CD4-positive, alpha-beta T cell (primary cell): ENCODE results near the gene OR51D1. TPM values are rescaled to one million over a fixed set of nuclear protein-coding genes. Genes with fewer than 3 reads are reported as not detected.

Experiments used
- ATAC-seq: fragments of 200-7000 bp; cut with Tn5 transposase; one replicate; pipeline ENCODE4 v1.10.0; 2022; ENCODE audit warnings: mild to moderate bottlenecking; ENCODE audit not compliant: poor library complexity
- CTCF ChIA-PET: fragments of 350-600 bp; sonication (Branson Sonifier 250); formaldehyde crosslinking; loops from one replicate; lab custom pipeline; 2021; ENCODE audit warnings: antibody characterized with exemption, inconsistent platforms; lab: Charles Lee
- POLR2A ChIA-PET: fragments of 350-600 bp; sonication (Branson Sonifier 250); formaldehyde crosslinking; loops from one replicate; lab custom pipeline; 2021; ENCODE audit warnings: antibody characterized with exemption, inconsistent platforms; lab: Charles Lee
- DNase-seq, 14 experiments: peaks; one replicate each; pipeline ENCODE4 v3.0.0-alpha.2; 2013 to 2020; ENCODE audit warnings: mixed read lengths in 2 of 14
- H3K27ac ChIP-seq, 2 donors: one replicate each; pipeline versions ENCODE4 v1.5.1 to v1.7.0; 2013; ENCODE audit warnings: low read length in 2 of 2, low read depth in 1 of 2, mild to moderate bottlenecking in 1 of 2
- H3K27me3 ChIP-seq, 2 experiments: 1 replicate in 1 of 2; 2 replicates in 1 of 2; pipeline versions ENCODE4 v1.6.1 to v1.7.0; 2013; ENCODE audit warnings: low read length in 2 of 2, control low read depth in 1 of 2, mild to moderate bottlenecking in 1 of 2, moderate library complexity in 1 of 2; ENCODE audit not compliant: insufficient read depth in 2 of 2, control insufficient read depth in 1 of 2
- H3K36me3 ChIP-seq: one replicate; pipeline ENCODE4 v1.6.1; 2013; ENCODE audit warnings: low read length, control low read depth; ENCODE audit not compliant: insufficient read depth
- H3K4me1 ChIP-seq: one replicate; pipeline ENCODE4 v1.6.1; 2013; ENCODE audit warnings: low read length, control low read depth; ENCODE audit not compliant: insufficient read depth
- H3K4me3 ChIP-seq: one replicate; pipeline ENCODE4 v1.5.1; 2013; ENCODE audit warnings: mild to moderate bottlenecking, low read length, moderate library complexity
- H3K9me3 ChIP-seq, 2 experiments: 1 replicate in 1 of 2; 2 replicates in 1 of 2; pipeline versions ENCODE4 v1.6.1 to v1.7.0; 2013; ENCODE audit warnings: low read length in 2 of 2, mild to moderate bottlenecking in 2 of 2, control low read depth in 1 of 2, moderate library complexity in 1 of 2; ENCODE audit not compliant: control insufficient read depth in 1 of 2, insufficient read depth in 1 of 2
- H3K27ac Mint-ChIP-seq: one replicate; pipeline ENCODE4 v1.8.0; 2020; ENCODE audit warnings: mixed read lengths
- H3K27me3 Mint-ChIP-seq: one replicate; pipeline ENCODE4 v1.8.0; 2021; ENCODE audit warnings: mixed read lengths
- H3K36me3 Mint-ChIP-seq: one replicate; pipeline ENCODE4 v1.8.0; 2021; ENCODE audit warnings: low read depth, mixed read lengths
- H3K4me1 Mint-ChIP-seq: one replicate; pipeline ENCODE4 v1.8.0; 2021; ENCODE audit warnings: low read depth, mixed read lengths
- H3K4me3 Mint-ChIP-seq: one replicate; pipeline ENCODE4 v1.8.0; 2020; ENCODE audit warnings: mild to moderate bottlenecking, mixed read lengths
- H3K9me3 Mint-ChIP-seq: one replicate; pipeline ENCODE4 v1.8.0; 2020; ENCODE audit warnings: mixed read lengths
- intact Hi-C, 2 experiments: fragments of 100-400 bp; cut with DNase I in 1 of 2; cut with micrococcal nuclease in 1 of 2; formaldehyde crosslinking; loops; one replicate each; pipeline versions ENCODE4 v1.15.1 to v1.9.0; 2023 to 2025; cut with DNase I, micrococcal nuclease
- total RNA-seq, 174 experiments: library from RNA in 2 of 174; stranded (reverse) in 2 of 174; gene quantifications; one replicate each; pipeline ENCODE4 v1.2.3 and lab custom pipeline; 2021 to 2026
- TF ChIP-seq, protein P1 (sequence below): fragments of 200-600 bp; IDR thresholded peaks from one replicate; pipeline ENCODE4 v1.8.0; 2022; ENCODE audit warnings: antibody characterized with exemption, mild to moderate bottlenecking

Gene OR51D1
- total RNA-seq, 2 experiments from 2014 or later: not detected

DNA sequence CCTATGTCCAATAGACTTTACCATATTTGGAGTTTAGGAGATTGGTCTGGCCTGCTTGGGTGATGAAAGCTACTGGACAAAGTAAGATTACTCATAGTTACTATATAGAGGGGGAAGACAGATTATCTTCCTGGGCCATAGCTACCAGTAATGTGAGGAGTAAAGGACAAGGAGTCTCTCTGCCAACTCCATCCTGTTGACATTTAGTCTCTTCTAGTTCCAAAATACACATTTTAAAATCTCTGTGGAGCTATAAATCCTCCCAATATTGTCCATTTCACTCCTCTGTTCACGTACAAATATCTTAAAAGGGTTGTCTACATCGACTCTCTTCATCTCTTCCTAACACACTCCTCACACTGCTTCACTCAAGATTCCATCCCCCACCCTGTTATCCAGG, 1.1 kb upstream of the OR51D1 start:
- POLR2A ChIA-PET: interaction anchor here (1.5 kb wide), 1 partner anchor 28 kb away, joined by 4 read pairs; the partner anchor contains the start of gene TRIM68

GRCh38 chr11:4637662-4638047, 378 bp downstream of the OR51D1 start:
- no peaks in the 10 kb centered on the region for H3K36me3 Mint-ChIP-seq
- TF ChIP-seq, protein P1, sequence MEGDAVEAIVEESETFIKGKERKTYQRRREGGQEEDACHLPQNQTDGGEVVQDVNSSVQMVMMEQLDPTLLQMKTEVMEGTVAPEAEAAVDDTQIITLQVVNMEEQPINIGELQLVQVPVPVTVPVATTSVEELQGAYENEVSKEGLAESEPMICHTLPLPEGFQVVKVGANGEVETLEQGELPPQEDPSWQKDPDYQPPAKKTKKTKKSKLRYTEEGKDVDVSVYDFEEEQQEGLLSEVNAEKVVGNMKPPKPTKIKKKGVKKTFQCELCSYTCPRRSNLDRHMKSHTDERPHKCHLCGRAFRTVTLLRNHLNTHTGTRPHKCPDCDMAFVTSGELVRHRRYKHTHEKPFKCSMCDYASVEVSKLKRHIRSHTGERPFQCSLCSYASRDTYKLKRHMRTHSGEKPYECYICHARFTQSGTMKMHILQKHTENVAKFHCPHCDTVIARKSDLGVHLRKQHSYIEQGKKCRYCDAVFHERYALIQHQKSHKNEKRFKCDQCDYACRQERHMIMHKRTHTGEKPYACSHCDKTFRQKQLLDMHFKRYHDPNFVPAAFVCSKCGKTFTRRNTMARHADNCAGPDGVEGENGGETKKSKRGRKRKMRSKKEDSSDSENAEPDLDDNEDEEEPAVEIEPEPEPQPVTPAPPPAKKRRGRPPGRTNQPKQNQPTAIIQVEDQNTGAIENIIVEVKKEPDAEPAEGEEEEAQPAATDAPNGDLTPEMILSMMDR: no peak
- ATAC-seq (no peak), DNase-seq (no peak)
- POLR2A ChIA-PET: interaction anchor here (0.6 kb wide), 1 partner anchor 991 kb away, joined by 3 read pairs; no protein-coding TSS in a partner anchor
- no peaks in the 10 kb centered on the region for H3K9me3 Mint-ChIP-seq
- no peak overlapping the region for H3K4me3 Mint-ChIP-seq
- Histone ChIP-seq H3K27me3 (peaks cover 8 to 9% of the 10 kb centered on the region in 2 experiments), H3K36me3 (no peaks in the 10 kb centered on the region), H3K27ac (no peak overlapping the region), H3K4me3 (no peak overlapping the region), H3K9me3 (no peaks in the 10 kb centered on the region), H3K4me1 (peaks cover 7% of the 10 kb centered on the region)
- H3K27ac Mint-ChIP-seq: no peak overlapping the region
- intact Hi-C loops: loop anchor here (1.0 to 5.0 kb wide), 4 partner anchors 450 to 1715 kb away; partner anchors contain the start of gene OR52N2 (in 1 of the 2)
- CTCF ChIA-PET: interaction anchor here (1.0 to 2.2 kb wide), 4 partner anchors 11 to 1716 kb away, joined by 3 to 6 read pairs (median 5); no protein-coding TSS in a partner anchor
- H3K4me1 Mint-ChIP-seq: no peaks in the 10 kb centered on the region
- H3K27me3 Mint-ChIP-seq: peaks cover 26% of the 10 kb centered on the region

More for the DNA sequence above, 1.1 kb upstream of the OR51D1 start:
- CTCF ChIA-PET: interaction anchor here (0.8 to 2.2 kb wide), 4 partner anchors 9 to 1177 kb away, joined by 3 to 6 read pairs (median 4); no protein-coding TSS in a partner anchor
- Histone ChIP-seq H3K27ac (no peak overlapping the region), H3K4me1 (peaks cover 7% of the 10 kb centered on the region), H3K4me3 (no peak overlapping the region), H3K36me3 (no peaks in the 10 kb centered on the region), H3K27me3 (peaks cover 2 to 7% of the 10 kb centered on the region in 2 experiments), H3K9me3 (no peaks in the 10 kb centered on the region)
- DNase-seq (no peak), ATAC-seq (no peak)
- Mint-ChIP-seq H3K4me3 (no peak overlapping the region), H3K9me3 (no peaks in the 10 kb centered on the region), H3K4me1 (no peaks in the 10 kb centered on the region), H3K27me3 (peaks cover 24% of the 10 kb centered on the region), H3K27ac (no peak overlapping the region), H3K36me3 (no peaks in the 10 kb centered on the region)
- intact Hi-C loops: loop anchor here (2.0 to 5.0 kb wide), 3 partner anchors 449 to 1717 kb away; no protein-coding TSS in a partner anchor
- TF ChIP-seq, protein P1: no peak

DNA sequence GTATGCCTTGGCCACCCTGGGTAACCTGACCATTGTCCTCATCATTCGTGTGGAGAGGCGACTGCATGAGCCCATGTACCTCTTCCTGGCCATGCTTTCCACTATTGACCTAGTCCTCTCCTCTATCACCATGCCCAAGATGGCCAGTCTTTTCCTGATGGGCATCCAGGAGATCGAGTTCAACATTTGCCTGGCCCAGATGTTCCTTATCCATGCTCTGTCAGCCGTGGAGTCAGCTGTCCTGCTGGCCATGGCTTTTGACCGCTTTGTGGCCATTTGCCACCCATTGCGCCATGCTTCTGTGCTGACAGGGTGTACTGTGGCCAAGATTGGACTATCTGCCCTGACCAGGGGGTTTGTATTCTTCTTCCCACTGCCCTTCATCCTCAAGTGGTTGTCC, 2.7 kb downstream of the OR51D1 start:
- no peaks in the 10 kb centered on the region for H3K4me1 Mint-ChIP-seq
- ATAC-seq: no peak
- Histone ChIP-seq H3K27ac (no peak overlapping the region), H3K9me3 (no peaks in the 10 kb centered on the region), H3K27me3 (peaks cover 8 to 11% of the 10 kb centered on the region in 2 experiments), H3K36me3 (no peaks in the 10 kb centered on the region), H3K4me1 (peaks cover 7% of the 10 kb centered on the region), H3K4me3 (no peak overlapping the region)
- H3K27ac Mint-ChIP-seq: no peak overlapping the region
- intact Hi-C loops: loop anchor here in 1 of 2 experiments (5.0 kb wide), 2 partner anchors 453 to 1712 kb away; no protein-coding TSS in a partner anchor
- no peak overlapping the region for H3K4me3 Mint-ChIP-seq
- no peaks in the 10 kb centered on the region for H3K9me3 Mint-ChIP-seq
- TF ChIP-seq, protein P1: no peak
- ChIA-PET CTCF (interaction anchor here (0.6 kb wide), 1 partner anchor 1172 kb away, joined by 3 read pairs; no protein-coding TSS in a partner anchor), POLR2A (no interaction called here)
- peaks cover 38% of the 10 kb centered on the region for H3K27me3 Mint-ChIP-seq
- DNase-seq: no peak
- no peaks in the 10 kb centered on the region for H3K36me3 Mint-ChIP-seq
